ENCODE data around the gene KCTD20.

KCTD20 gene

DNA sequence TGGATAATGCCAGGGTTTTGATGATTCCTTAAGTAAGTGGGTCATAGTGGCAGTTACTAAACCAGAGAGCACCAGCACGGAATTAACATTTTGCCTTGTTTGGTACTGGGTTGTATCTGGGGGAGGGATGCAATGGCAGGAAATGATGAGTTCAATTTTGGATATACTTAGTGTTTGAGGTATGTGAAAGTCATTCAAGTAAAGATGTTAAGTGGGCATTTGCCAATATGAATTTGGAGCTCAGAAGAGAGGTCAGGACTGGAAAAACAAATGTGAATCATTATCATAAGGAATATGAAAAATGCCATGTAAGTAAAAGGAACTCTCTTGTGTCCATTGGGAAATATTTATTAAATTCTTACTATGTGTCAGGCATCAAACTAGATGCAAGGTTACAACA is 6.3 kb upstream of the KCTD20 start:
- H3K27me3 ChIP-seq (ENCODE audit: control insufficient read depth in 3 of 3, insufficient read depth in 3 of 3, low read depth in 1 of 3, low read length in 3 of 3) = peaks cover 0 to 3% (median 0%) of the 10 kb centered on the region in 3 experiments
- no peak overlapping the region for H3K18ac ChIP-seq (ENCODE audit: low read length)
- no peak overlapping the region for H2AFZ ChIP-seq (ENCODE audit: low read length)
- no peak overlapping the region for H3K14ac ChIP-seq (ENCODE audit: low read length)
- peaks cover 0 to 6% of the 10 kb centered on the region in 2 donors for H3K4me1 ChIP-seq (ENCODE audit: control insufficient read depth in 2 of 2, insufficient read depth in 1 of 2, low read depth in 1 of 2, low read length in 2 of 2)
- no peak overlapping the region for H3K27ac ChIP-seq (replicated peaks; ENCODE audit: low read length)
- H3K4me2 ChIP-seq (ENCODE audit: insufficient read depth, low read length, poor library complexity, severe bottlenecking) = no peak overlapping the region
- H3K4ac ChIP-seq (ENCODE audit: low read length) = no peak overlapping the region
- H3K36me3 ChIP-seq (replicated peaks in 1 of 2; ENCODE audit: control insufficient read depth in 2 of 2, insufficient read depth in 2 of 2, low read length in 2 of 2) = no peaks in the 10 kb centered on the region
- no peak overlapping the region for H4K91ac ChIP-seq (ENCODE audit: low read depth, low read length, poor library complexity)
- no peak overlapping the region for H3K4me3 ChIP-seq (ENCODE audit: low read length in 2 of 2)
- DNase-seq (ENCODE audit: low spot score) = no peak
- H3K9ac ChIP-seq (ENCODE audit: low read depth, low read length, poor library complexity) = no peak overlapping the region
- no peak overlapping the region for H4K8ac ChIP-seq (ENCODE audit: low read depth, low read length)
- no CpG with 5 or more reads among the region's 1 CpG for WGBS, 2 donors (ENCODE audit: extremely low coverage in 2 of 2, insufficient read length in 2 of 2, insufficient replicate concordance in 1 of 2)
- H2BK120ac ChIP-seq (ENCODE audit: low read depth, low read length) = no peak overlapping the region
- no peak overlapping the region for H2BK5ac ChIP-seq (ENCODE audit: low read length)
- no peaks in the 10 kb centered on the region for H3K9me3 ChIP-seq (replicated peaks in 1 of 2; ENCODE audit: control insufficient read depth in 2 of 2, insufficient read depth in 1 of 2, low read depth in 1 of 2, low read length in 2 of 2)
- H3K23ac ChIP-seq (ENCODE audit: low read depth, low read length, poor library complexity) = no peak overlapping the region
- no peak overlapping the region for H2BK15ac ChIP-seq (ENCODE audit: low read length)
- H2AK5ac ChIP-seq (ENCODE audit: low read depth, low read length) = no peak overlapping the region
- no peak overlapping the region for H2BK12ac ChIP-seq (ENCODE audit: low read length)
- no peaks in the 10 kb centered on the region for H3K79me1 ChIP-seq (ENCODE audit: low read depth, low read length)

DNA sequence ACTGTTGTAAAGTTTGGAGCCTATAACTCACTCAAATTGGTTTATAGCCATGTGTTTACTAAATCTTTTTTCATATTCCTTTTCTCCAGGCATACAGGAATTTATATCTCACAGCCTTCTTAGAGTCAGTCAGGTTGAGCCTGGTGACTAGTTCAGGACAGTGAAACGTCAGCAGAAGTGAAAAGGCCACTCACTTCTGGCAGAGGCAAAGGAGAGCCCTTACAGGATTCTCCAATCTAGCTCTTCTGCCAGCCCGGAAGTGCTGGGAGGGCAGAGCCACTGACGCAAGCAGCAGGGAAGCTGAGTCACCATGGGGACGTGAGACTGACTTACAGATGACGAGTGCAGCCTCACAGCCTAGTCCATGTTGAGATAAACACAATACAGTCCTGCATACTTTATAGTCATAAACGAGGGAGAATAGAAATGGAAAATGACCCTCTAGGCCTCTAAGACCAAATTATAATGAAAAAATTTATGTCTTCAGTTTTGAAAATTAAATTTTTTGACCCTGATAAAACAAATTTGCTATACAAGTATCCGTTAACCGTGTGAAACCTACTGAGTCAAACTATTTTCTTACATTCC is 1.4 kb upstream of the KCTD20 start:
- no peak overlapping the region for H2BK12ac ChIP-seq (ENCODE audit: low read length)

DNA sequence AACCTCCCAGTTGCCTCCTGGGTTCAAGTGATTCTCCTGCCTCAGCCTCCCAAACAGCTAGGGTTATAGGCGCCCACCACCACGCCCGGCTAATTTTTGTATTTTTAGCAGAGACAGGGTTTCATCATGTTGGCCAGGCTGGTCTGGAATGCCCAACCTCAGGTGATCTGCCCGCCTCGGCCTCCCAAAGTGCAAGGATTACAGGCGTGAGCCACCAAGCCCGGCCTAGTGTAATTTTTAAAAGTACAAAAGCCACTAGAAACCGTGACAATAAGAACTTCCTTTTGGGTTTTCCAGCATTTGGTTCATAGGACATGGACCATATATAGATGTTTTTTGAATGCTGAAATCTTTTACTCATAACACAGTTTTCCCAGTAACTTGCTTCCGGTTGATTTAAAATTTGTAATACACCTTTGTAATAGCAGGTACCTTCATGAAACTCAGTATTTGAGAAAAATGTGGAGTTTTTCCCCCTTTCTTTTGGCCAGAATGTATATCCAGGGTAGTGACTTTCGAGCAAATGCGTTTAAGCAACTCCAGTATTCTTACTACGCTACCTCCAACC is 613 bp upstream of the KCTD20 start:
- Histone ChIP-seq H3K9ac (ENCODE audit: low read depth, low read length, poor library complexity) (no peak overlapping the region), H3K4me3 (ENCODE audit: low read length in 2 of 2) (peak overlapping the region; percentile 81 to 87), H3K18ac (ENCODE audit: low read length) (peak overlapping the region; percentile 44), H3K36me3 (replicated peaks in 1 of 2; ENCODE audit: control insufficient read depth in 2 of 2, insufficient read depth in 2 of 2, low read length in 2 of 2) (no peaks in the 10 kb centered on the region), H3K23ac (ENCODE audit: low read depth, low read length, poor library complexity) (peak overlapping the region; percentile 92), H3K9me3 (replicated peaks in 1 of 2; ENCODE audit: control insufficient read depth in 2 of 2, insufficient read depth in 1 of 2, low read depth in 1 of 2, low read length in 2 of 2) (no peaks in the 10 kb centered on the region), H3K27me3 (ENCODE audit: control insufficient read depth in 3 of 3, insufficient read depth in 3 of 3, low read depth in 1 of 3, low read length in 3 of 3) (no peaks in the 10 kb centered on the region), H2BK120ac (ENCODE audit: low read depth, low read length) (no peak overlapping the region), H3K4me2 (ENCODE audit: insufficient read depth, low read length, poor library complexity, severe bottlenecking) (peak overlapping the region; percentile 95), H3K14ac (ENCODE audit: low read length) (no peak overlapping the region), H3K79me1 (ENCODE audit: low read depth, low read length) (peaks cover 4% of the 10 kb centered on the region), H3K4me1 (ENCODE audit: control insufficient read depth in 2 of 2, insufficient read depth in 1 of 2, low read depth in 1 of 2, low read length in 2 of 2) (peaks cover 3 to 10% of the 10 kb centered on the region in 2 donors), H3K4ac (ENCODE audit: low read length) (no peak overlapping the region), H2AFZ (ENCODE audit: low read length) (peak overlapping the region; percentile 79), H3K27ac (replicated peaks; ENCODE audit: low read length) (peak overlapping the region; percentile 84), H2BK12ac (ENCODE audit: low read length) (no peak overlapping the region), H2AK5ac (ENCODE audit: low read depth, low read length) (no peak overlapping the region), H4K8ac (ENCODE audit: low read depth, low read length) (no peak overlapping the region), H4K91ac (ENCODE audit: low read depth, low read length, poor library complexity) (no peak overlapping the region), H2BK15ac (ENCODE audit: low read length) (no peak overlapping the region), H2BK5ac (ENCODE audit: low read length) (no peak overlapping the region)
- no peak for DNase-seq (ENCODE audit: low spot score)
- WGBS, 2 donors (ENCODE audit: extremely low coverage in 2 of 2, insufficient read length in 2 of 2, insufficient replicate concordance in 1 of 2) = no CpG with 5 or more reads among the region's 12 CpGs

More for the DNA sequence above, 1.4 kb upstream of the KCTD20 start:
- Histone ChIP-seq H3K79me1 (ENCODE audit: low read depth, low read length) (peaks cover 4% of the 10 kb centered on the region), H3K27me3 (ENCODE audit: control insufficient read depth in 3 of 3, insufficient read depth in 3 of 3, low read depth in 1 of 3, low read length in 3 of 3) (no peaks in the 10 kb centered on the region), H2BK120ac (ENCODE audit: low read depth, low read length) (no peak overlapping the region), H4K91ac (ENCODE audit: low read depth, low read length, poor library complexity) (no peak overlapping the region), H2BK15ac (ENCODE audit: low read length) (no peak overlapping the region), H4K8ac (ENCODE audit: low read depth, low read length) (no peak overlapping the region), H3K4me2 (ENCODE audit: insufficient read depth, low read length, poor library complexity, severe bottlenecking) (no peak overlapping the region), H3K4me1 (ENCODE audit: control insufficient read depth in 2 of 2, insufficient read depth in 1 of 2, low read depth in 1 of 2, low read length in 2 of 2) (peaks cover 3 to 10% of the 10 kb centered on the region in 2 donors), H2AK5ac (ENCODE audit: low read depth, low read length) (no peak overlapping the region), H3K36me3 (replicated peaks in 1 of 2; ENCODE audit: control insufficient read depth in 2 of 2, insufficient read depth in 2 of 2, low read length in 2 of 2) (no peaks in the 10 kb centered on the region), H3K4me3 (ENCODE audit: low read length in 2 of 2) (no peak overlapping the region), H3K9me3 (replicated peaks in 1 of 2; ENCODE audit: control insufficient read depth in 2 of 2, insufficient read depth in 1 of 2, low read depth in 1 of 2, low read length in 2 of 2) (no peaks in the 10 kb centered on the region), H3K4ac (ENCODE audit: low read length) (no peak overlapping the region), H3K9ac (ENCODE audit: low read depth, low read length, poor library complexity) (no peak overlapping the region), H3K14ac (ENCODE audit: low read length) (no peak overlapping the region), H2BK5ac (ENCODE audit: low read length) (no peak overlapping the region), H3K27ac (replicated peaks; ENCODE audit: low read length) (no peak overlapping the region), H3K18ac (ENCODE audit: low read length) (no peak overlapping the region), H2AFZ (ENCODE audit: low read length) (peak overlapping the region; percentile 79), H3K23ac (ENCODE audit: low read depth, low read length, poor library complexity) (no peak overlapping the region)
- DNase-seq (ENCODE audit: low spot score) = no peak
- no CpG with 5 or more reads among the region's 8 CpGs for WGBS, 2 donors (ENCODE audit: extremely low coverage in 2 of 2, insufficient read length in 2 of 2, insufficient replicate concordance in 1 of 2)

DNA sequence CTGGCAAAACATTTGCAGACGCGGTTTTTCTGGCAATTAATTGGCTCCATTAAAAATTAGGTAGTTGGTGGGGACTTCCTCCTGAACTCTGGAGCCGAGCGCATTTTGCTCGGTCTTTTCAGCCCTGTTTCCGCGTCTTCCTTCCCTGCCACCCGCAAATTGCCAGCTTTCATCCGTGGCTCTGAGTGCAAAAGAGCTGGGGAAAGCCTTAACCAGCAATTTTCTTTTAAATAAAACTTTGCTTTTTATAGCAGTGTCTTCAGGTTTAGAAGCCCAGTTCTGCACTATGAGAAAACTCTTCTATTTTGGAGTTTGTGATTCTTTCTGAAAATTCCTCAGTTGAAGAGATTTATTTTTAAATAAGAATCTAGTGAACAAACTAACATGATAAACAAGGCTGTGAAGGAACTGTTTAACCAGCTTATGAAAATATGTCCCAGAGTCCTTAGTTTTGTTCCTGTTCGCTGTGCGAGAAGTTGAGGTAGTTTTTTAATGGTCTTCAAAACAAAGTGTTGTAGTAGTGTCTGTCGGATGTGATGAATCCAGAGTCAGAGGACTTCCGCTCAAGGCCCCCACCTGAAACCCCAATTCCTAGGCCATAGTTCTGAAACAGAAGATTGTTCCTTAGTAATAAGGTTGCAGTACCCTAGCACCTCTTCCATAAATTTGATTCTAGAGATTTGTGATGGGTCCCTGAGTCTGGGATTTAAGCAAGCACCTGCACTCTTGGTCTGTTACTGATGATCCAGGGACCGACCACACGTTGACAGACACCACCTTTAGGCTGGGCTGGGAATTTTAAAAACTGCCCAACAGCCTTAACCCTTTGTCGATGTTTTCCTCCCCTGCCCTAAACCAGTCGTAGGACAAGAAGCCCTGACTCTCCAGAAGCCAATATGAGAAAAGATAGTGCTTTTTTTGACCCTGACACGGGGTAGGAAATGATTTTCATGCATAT is 950 bp downstream of the KCTD20 start:
- Histone ChIP-seq H2AFZ (ENCODE audit: low read length) (peak overlapping the region; percentile 79), H3K4me3 (ENCODE audit: low read length in 2 of 2) (peak overlapping the region; percentile 81 to 87), H3K9me3 (replicated peaks in 1 of 2; ENCODE audit: control insufficient read depth in 2 of 2, insufficient read depth in 1 of 2, low read depth in 1 of 2, low read length in 2 of 2) (no peaks in the 10 kb centered on the region), H3K23ac (ENCODE audit: low read depth, low read length, poor library complexity) (no peak overlapping the region), H2BK15ac (ENCODE audit: low read length) (no peak overlapping the region), H2AK5ac (ENCODE audit: low read depth, low read length) (peak overlapping the region; percentile 93), H3K27me3 (ENCODE audit: control insufficient read depth in 3 of 3, insufficient read depth in 3 of 3, low read depth in 1 of 3, low read length in 3 of 3) (no peaks in the 10 kb centered on the region), H3K79me1 (ENCODE audit: low read depth, low read length) (peaks cover 4% of the 10 kb centered on the region), H3K27ac (replicated peaks; ENCODE audit: low read length) (peak overlapping the region; percentile 84), H4K8ac (ENCODE audit: low read depth, low read length) (no peak overlapping the region), H2BK12ac (ENCODE audit: low read length) (no peak overlapping the region), H3K14ac (ENCODE audit: low read length) (no peak overlapping the region), H4K91ac (ENCODE audit: low read depth, low read length, poor library complexity) (no peak overlapping the region), H3K4me2 (ENCODE audit: insufficient read depth, low read length, poor library complexity, severe bottlenecking) (peak overlapping the region; percentile 95), H3K4ac (ENCODE audit: low read length) (no peak overlapping the region), H3K9ac (ENCODE audit: low read depth, low read length, poor library complexity) (peak overlapping the region; percentile 99), H2BK120ac (ENCODE audit: low read depth, low read length) (no peak overlapping the region), H2BK5ac (ENCODE audit: low read length) (peak overlapping the region; percentile 89), H3K18ac (ENCODE audit: low read length) (peak overlapping the region; percentile 98), H3K36me3 (replicated peaks in 1 of 2; ENCODE audit: control insufficient read depth in 2 of 2, insufficient read depth in 2 of 2, low read length in 2 of 2) (peaks cover 0 to 6% of the 10 kb centered on the region in 2 donors), H3K4me1 (ENCODE audit: control insufficient read depth in 2 of 2, insufficient read depth in 1 of 2, low read depth in 1 of 2, low read length in 2 of 2) (peaks cover 3 to 10% of the 10 kb centered on the region in 2 donors)
- no peak for DNase-seq (ENCODE audit: low spot score)
- no CpG with 5 or more reads among the region's 18 CpGs for WGBS, 2 donors (ENCODE audit: extremely low coverage in 2 of 2, insufficient read length in 2 of 2, insufficient replicate concordance in 1 of 2)
